Liver (tissue), 3 donors: ENCODE results near the gene IFT20.

ENCODE experiments used
- ATF3 ChIP-seq: IDR thresholded peaks from 2 replicates; pipeline ENCODE4 v1.6.1; 2016; ENCODE audit warnings: antibody characterized with exemption
- CTCF ChIP-seq: fragments of 150-350 bp; IDR thresholded peaks from 2 replicates; pipeline ENCODE4 v1.5.1; 2017; ENCODE audit warnings: improper control_type of control experiment, low read depth, low read length; ENCODE audit not compliant: missing input control
- GABPA ChIP-seq, 2 donors: IDR thresholded peaks in 1 of 2; conservative IDR thresholded peaks in 1 of 2; 2 replicates each; pipeline ENCODE4 v1.6.1; 2016; ENCODE audit warnings: antibody characterized with exemption in 2 of 2, mild to moderate bottlenecking in 1 of 2, moderate library complexity in 1 of 2
- MAX ChIP-seq: IDR thresholded peaks from 2 replicates; pipeline ENCODE4 v1.6.1; 2016; ENCODE audit warnings: antibody characterized with exemption
- REST ChIP-seq: IDR thresholded peaks from 2 replicates; pipeline ENCODE4 v1.6.1; 2016; ENCODE audit warnings: antibody characterized with exemption, mild to moderate bottlenecking
- RXRA ChIP-seq, 2 donors: IDR thresholded peaks; 2 replicates each; pipeline ENCODE4 v1.6.1; 2017 to 2018; ENCODE audit warnings: antibody characterized with exemption in 2 of 2, mild to moderate bottlenecking in 1 of 2
- TAF1 ChIP-seq: conservative IDR thresholded peaks from 2 replicates; pipeline ENCODE4 v1.6.1; 2016; ENCODE audit warnings: antibody characterized with exemption, mild to moderate bottlenecking
- YY1 ChIP-seq: IDR thresholded peaks from 2 replicates; pipeline ENCODE4 v1.6.1; 2016; ENCODE audit warnings: antibody characterized with exemption, mild to moderate bottlenecking
- donor health status: healthy.
- donor health status: healthy.

- TF ChIP-seq CTCF (no peak), GABPA (IDR thresholded peaks at IDR 0.05 in 1 of 2, conservative IDR thresholded peaks at IDR 0.05 in 1 of 2) (no peak), MAX (no peak), REST (no peak), ATF3 (no peak), YY1 (no peak), TAF1 (no peak), RXRA (IDR thresholded peaks at IDR 0.05) (no peak)
Observed at GRCh38 chr17:28279411-28279810, 55.9 kb downstream of the IFT20 start.
